GM13976 (cell line): Measurements from ENCODE around the gene MTPN.

ENCODE experiments used
- DNase-seq: peaks from one replicate; pipeline ENCODE4 v3.0.0; 2012; ENCODE audit warnings: low spot score
- in situ Hi-C: fragments of 300-500 bp; cut with MboI; formaldehyde crosslinking; loops from one replicate; pipeline ENCODE4 v1.12.0; 2022; ENCODE audit warnings: low sequenced_read_pairs, mixed read lengths, inconsistent platforms; ENCODE audit not compliant: unreplicated experiment
- TF ChIP-seq, protein P1 (sequence below): IDR thresholded peaks from 2 replicates; pipeline ENCODE4 v1.5.1; 2012; ENCODE audit warnings: borderline replicate concordance, mild to moderate bottlenecking; ENCODE audit not compliant: insufficient read depth; ENCODE audit errors: extremely low read depth, missing control alignments, control extremely low read depth

The MTPN gene

DNA sequence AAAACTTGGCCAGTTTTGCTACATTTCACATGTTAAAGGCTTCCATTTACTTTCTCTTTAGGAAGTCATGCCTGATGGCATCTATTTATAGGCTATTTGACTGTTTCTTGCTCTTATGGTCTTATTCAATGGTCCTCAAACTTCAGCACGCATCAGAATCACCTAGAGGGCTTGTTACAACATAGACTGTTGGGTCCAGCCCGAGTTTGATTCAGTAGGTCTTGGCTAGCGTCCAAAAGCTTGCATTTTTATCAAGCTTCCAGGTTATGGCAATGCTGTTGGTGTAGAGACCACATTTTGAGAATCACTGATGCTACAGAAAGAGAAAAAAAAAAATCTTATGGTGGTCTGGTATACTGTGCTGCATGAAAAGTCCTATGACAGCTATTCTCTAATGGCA, 51.9 kb downstream of the MTPN start:
- TF ChIP-seq, protein P1, sequence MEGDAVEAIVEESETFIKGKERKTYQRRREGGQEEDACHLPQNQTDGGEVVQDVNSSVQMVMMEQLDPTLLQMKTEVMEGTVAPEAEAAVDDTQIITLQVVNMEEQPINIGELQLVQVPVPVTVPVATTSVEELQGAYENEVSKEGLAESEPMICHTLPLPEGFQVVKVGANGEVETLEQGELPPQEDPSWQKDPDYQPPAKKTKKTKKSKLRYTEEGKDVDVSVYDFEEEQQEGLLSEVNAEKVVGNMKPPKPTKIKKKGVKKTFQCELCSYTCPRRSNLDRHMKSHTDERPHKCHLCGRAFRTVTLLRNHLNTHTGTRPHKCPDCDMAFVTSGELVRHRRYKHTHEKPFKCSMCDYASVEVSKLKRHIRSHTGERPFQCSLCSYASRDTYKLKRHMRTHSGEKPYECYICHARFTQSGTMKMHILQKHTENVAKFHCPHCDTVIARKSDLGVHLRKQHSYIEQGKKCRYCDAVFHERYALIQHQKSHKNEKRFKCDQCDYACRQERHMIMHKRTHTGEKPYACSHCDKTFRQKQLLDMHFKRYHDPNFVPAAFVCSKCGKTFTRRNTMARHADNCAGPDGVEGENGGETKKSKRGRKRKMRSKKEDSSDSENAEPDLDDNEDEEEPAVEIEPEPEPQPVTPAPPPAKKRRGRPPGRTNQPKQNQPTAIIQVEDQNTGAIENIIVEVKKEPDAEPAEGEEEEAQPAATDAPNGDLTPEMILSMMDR, result no peak
- in situ Hi-C loops, result no loop called here
- no peak for DNase-seq

DNA sequence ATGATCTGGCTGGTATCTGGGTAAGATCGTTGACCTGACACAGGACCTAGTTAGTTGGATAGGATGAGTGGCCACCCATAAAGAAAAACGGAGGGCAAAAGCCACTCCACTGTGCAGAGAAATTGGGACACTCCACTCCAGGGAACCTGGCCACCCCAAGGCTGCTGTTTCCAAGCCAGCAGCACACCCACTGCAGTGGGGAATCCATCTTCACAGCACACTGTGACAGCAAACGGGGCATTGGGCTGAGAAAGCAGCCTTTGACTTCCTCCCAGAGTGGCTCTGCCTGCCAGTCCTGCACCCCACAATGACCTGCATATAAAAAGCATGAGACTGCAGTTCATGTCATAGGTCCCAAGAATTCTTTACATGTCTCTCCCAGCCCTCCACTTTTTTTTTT, 52.9 kb downstream of the MTPN start:
- no peak for DNase-seq
- TF ChIP-seq, protein P1, result no peak
- in situ Hi-C loops, result no loop called here

DNA sequence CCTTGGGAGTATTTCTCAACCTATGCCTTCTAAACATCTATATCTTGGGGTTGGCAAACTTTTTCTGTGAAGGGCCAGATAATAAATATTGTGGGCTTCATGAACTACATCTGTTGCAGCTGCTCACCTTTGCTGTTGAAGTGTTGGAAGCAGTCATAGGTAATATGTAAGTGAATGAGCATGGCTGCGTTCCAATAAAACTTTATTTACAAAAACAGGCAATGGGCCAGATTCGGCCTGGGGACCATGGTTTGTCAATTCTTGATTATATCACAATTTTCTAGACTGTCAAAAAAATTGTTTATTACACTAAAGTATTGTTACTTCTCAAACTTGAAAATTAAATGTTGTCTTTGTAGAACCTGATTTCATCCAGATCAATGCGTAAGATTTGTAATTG, 54.9 kb downstream of the MTPN start:
- in situ Hi-C loops, result no loop called here
- DNase-seq, result no peak
- TF ChIP-seq, protein P1, result no peak

DNA sequence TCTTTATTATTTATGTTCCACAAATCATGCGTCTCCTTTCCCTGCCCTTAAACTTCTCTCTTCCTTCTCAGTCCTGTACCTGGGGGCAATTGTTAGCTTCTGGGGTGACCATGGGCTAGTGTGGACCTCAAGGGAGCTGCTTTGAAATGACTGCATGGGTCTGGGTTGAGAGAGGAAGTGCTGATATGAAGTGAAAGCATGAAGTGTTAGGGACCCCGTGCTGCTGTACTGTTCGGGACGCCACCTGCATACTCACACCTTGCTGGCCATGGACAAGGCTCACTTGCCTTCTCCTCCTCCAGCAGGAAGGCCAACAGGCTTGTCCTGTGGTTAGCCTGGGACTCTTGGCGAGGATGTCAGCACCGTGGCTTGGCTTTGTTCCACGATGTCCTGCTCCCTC, 56.7 kb downstream of the MTPN start:
- in situ Hi-C loops, result no loop called here
- no peak for DNase-seq
- TF ChIP-seq, protein P1, result no peak

DNA sequence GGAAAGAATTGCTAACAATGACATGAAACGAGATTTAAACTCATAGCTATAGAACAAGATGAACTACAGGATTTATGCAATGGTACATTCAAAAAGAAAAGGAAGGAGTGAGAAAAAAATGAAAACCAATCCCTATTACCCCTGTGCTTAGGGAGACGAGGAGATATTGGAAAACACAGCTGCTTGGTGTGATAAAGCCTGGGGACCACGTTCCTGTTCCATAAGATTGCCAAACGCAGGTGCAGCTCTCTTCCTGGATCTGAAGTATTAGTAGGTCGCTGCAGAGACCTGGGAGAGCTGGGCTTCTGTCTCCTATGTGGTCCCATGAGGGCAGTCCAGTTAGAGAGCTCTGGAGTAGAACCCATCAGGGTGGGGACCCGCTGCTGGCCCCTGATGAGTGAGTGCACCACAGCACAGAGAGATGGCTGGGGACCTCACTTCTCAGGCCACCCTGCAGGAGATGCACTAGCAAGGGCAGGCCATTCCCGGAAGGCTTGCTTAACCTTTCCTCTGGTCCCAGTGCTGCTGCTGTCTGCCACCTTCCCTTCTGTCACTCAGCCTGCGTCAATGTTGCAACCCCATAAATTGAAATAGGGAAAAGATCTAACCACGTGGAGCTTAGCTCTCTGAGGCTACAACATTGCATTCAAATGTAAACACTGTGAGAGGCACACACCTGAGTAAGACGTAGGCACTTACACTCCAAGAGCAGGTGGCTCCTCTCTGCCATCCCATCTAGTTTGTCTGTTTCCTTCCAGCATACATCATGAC, 57.9 kb downstream of the MTPN start:
- TF ChIP-seq, protein P1, result no peak
- in situ Hi-C loops, result no loop called here
- DNase-seq, result no peak

DNA sequence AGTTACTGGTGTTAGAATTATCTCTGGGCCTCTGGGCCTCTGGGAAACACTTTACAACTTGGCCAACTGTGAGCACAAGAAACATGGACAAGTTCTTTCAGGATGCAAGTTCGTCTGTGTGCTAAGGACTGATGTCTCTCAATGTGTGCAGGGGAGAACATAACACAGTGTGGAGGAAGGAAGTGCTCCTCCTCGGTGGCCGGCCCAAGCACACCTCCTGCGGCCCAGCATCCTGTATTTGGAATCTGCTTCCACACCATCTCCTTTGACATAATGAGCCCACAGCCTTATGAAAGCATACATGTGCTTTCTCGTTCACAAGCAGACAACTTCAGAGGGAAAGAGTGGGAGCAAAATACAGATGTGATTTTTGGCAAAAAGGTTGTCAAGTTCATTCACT, 59.0 kb downstream of the MTPN start:
- in situ Hi-C loops, result no loop called here
- TF ChIP-seq, protein P1, result no peak
- no peak for DNase-seq

DNA sequence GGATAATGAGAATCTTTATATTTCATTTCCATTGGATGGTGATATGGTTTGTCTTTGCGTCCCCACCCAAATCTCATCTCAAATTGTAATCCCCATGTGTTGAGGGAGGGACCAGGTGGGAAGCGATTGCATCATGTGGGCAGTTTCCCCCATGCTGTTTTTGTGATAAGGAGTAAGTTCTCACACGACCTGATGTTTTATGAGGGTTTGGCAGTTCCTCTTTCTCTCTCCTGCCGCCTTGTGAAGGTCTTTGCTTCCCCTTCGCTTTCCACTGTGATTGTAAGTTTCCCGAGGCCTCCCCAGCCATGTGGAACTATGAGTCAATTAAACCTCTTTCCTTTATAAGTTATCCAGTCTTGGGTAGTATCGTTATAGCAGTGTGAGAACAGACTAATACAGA, 59.4 kb downstream of the MTPN start:
- no peak for DNase-seq
- TF ChIP-seq, protein P1, result no peak
- in situ Hi-C loops, result no loop called here
